Effector CD8-positive, alpha-beta T cell (primary cell): ENCODE measurements around the gene MRPS14.

Experiments used
- DNase-seq: peaks from one replicate; lab custom pipeline; 2025; lab: John Stamatoyannopoulos, UW

The MRPS14 gene

GRCh38 chr1:174984952-174985351 is 38.3 kb downstream of the MRPS14 start:
- DNase-seq = no peak

GRCh38 chr1:174982971-174983689 is 40.1 kb downstream of the MRPS14 start:
- no peak for DNase-seq

DNA sequence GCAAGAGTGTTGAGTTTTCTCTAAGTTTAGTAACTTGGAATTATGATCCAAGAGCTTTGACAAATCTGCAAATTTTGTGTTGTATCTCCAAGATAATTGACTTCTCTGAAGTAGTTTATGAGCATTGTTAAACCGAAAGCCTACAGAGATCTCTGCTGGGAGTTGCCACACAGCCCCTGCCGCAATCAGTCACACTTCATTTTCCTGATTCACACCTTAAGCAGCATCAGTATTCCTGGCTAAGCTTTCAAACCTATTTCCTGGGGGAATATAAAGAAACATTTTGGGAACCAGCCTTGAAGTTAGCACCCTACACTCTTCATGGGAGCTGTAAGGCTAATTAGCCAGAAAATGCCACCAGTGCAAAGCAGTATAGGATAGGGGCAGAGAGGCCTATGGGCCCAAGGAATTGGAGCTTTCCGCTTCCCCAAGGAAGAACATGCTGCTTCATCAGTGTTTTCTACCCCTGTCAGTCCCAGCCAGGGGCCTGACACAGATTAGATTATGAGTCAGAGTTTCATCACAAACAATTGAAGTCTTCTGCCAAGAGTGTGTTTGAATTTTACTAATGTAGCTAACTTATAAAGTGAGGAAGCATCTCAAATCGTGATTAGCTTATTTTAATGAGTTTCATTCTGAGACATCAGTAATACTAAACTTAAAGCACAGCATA is 46.7 kb downstream of the MRPS14 start:
- DNase-seq = no peak

DNA sequence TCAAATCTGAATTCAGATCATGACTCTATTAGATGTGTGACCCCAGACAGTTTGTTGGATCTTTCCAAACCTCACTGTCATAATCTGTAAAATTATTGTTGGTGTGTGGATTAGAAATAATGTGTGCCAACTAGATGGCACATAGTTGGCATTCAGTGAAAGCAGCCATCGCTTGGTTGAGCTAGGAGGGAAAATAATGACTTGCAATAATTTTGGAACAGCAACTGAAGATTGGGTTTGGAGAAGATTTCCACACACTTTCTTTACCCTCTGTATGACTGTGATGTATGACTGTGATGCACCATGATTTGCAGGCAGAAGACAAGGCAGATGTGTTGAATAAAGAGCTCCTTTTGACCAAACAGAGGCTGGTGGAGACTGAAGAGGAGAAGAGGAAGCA is 47.5 kb downstream of the MRPS14 start:
- DNase-seq = no peak

DNA sequence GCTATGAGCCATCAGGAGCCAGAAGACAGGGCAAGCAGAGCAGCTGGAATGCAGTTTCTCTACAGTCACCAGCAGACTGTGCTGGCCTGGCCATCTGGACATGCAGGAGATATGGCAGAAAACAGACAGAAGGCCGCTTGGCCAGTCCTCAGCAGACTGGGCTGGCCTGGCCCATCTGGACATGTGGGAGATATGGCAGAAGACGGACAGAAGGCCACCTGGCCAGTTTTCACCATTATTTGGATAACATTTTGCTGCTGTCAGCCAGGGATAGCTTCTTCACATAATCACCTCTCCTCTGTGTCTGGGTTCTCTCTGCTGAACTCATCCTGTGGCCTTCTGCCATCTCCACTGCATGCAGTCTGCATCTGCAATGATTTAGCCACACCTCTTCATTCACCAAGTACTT is 48.5 kb downstream of the MRPS14 start:
- DNase-seq = no peak

DNA sequence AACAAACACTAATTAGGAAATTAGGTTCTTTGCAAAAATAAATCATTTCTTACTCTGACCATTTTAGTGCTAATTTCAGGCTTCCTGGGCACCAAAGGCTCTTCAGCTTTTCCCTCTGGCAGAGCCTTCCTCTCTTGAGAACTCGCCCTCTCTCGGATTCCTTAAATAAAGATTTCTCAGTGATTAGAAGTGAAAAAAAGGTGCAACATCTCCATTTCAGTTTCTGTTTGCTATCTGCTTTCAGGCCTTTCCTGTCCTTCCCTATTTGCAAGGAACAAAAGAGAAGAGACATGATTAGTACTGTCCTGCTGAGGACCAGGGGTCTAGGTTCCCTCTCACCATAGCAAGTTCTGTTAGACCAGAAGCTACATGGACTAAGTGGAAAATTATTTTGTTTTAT is 51.3 kb downstream of the MRPS14 start:
- no peak for DNase-seq

DNA sequence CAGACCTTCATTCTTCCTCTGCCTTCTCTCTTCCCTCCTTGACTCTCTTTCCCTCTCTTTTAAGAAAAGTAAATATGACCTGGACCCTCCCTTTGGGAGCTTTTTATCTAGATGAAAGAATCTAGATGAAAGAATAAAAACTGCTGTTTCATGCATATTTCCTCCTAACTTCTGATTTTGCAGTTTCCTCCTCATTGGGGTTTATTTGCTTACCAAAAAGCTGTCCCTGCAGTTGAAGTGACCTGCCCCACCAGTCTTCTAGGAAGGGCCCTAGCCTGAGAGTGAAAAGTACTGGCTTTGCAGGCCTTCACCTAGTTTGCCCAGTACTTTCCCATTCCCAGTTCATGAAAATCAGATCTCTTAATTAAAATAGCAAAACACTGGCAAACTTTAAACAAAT is 51.8 kb downstream of the MRPS14 start:
- no peak for DNase-seq

DNA sequence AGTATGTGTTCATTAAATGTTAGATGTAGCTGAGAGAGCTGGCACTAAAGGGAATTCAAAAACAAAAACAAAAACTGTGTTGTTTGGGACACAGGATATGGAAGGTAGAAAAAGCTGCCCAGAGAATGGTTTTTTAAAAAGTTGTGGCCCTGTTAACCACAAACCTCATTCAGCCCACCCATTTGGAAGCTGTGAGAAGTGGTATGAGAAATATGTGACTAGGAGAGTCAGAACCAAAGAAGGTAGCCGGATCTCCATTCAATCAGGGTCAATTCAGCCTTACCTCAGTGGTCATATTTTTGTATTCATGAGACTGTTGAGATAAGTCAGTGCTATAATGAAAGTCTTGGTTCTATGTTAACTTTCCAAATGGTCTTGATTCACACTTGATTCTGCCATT is 53.2 kb downstream of the MRPS14 start:
- no peak for DNase-seq

DNA sequence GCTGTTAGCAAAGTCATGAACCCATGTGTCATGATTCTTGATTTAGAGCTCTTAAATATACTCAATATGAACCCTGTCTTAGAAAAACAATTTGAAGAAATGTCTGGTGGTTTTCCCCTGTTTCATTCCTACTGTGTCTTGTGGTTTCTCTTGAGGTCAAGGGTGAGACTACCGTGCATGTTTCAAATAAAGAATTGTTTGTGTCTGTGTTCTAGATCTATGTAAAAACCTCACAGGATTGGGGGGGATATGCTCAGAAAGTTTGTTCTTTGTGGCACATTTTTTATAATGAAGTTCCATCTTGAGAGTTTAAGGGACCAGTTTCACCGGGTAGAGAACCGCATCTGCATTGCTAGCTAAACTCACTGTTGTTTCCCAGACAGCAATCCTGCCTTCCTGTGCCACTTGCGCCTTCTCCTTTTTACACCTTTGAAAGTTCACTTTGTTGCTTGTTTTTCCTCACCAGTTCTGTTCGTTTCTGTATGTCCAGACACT is 54.4 kb downstream of the MRPS14 start:
- DNase-seq = no peak

DNA sequence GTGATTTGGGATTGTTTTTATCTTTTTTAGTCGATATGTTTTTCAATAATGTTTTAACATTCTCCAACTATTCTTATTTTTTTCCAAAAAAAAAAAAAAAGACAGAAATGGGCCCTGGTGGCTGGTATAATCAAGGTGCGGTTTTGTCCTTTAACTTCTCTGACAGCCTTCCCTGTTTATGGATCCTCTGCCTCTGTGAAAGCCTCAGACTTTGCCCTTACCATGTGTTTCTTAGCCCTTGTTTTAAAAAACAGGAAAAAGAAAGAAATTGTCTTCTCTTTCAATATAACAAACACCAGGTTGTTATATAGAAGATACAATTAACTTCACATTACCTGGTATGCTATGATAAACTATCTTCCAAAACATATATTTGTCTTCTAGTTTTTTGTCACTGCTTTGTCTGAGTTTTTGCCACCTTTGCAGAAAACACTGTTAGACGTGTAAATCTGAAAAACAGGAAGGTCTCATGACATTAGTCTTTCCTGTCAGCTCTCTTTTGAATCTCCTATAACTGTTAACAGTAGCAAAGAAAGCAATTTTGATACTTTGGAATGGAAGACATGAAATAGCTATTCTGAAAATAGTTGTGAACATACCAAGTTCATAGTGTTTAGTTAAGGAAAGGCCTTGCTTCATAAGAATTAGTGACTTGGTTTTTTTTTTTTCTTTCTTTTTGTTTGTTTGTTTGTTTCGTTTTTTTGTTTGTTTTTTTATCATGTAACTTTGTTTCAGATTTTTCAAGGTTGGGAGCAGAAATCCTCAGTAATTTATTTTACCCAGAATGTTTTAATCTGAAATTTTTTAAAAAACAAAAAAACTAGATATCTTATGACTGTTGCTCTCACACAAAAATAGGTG is 55.1 kb downstream of the MRPS14 start:
- no peak for DNase-seq

DNA sequence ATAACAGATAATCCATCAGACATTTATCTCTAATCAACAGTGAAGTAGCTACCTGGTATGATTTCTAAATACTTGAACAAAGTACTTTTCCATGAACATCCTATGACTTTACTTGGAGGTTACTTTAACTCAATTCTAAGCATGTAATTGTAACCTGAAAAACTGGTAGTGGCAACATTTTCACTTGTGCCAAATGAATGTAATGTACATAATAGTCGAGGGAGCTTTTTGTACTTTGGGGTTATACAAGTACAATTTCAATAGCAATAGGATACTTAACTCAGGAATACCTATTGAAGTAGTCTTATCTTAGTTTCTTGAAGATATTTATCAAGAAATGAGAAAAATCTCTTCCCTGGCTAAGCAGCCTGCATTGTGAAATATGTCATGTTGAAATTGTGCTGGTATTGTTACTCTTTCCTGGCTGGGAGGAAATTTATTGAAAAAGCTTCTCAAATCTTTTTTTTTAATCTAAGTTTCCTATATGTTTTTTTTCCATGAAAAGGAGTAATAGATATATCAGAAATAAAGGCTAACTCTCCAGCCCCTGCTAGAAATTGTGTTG is 57.1 kb downstream of the MRPS14 start:
- no peak for DNase-seq

DNA sequence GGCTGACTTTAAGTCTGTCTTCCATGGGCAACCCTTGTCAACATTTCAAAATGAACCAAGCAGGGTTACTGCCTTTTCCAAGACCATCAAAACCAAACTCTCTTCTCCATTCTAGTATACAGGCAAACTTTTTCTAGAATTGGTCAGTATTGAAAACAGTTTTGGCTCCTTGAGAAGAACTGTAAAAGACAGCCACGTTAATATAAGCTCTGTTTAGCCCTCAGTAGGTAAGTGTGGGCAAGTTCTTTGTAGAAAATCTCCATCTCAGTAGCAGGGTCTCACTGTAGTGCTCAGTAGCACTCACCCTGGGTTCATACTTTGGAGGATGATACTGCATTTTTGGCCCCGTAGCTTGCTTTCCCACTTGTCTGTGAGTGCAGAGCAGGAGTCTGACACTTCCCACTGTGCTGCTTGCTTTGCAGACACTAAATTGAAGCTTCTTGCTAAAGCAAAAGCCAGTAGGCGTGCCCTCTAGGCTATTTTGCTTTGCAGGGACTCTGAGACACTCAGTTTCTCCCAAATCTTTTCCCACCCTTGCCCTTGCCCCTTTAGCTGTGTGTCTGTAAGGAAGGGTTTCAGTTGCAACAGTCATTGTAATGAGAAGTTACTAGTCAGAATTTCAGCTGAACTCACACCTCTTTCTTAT is 57.7 kb downstream of the MRPS14 start:
- DNase-seq = no peak

- no peak for DNase-seq
Observed at GRCh38 chr1:174964972-174965361, 58.3 kb downstream of the MRPS14 start.

DNA sequence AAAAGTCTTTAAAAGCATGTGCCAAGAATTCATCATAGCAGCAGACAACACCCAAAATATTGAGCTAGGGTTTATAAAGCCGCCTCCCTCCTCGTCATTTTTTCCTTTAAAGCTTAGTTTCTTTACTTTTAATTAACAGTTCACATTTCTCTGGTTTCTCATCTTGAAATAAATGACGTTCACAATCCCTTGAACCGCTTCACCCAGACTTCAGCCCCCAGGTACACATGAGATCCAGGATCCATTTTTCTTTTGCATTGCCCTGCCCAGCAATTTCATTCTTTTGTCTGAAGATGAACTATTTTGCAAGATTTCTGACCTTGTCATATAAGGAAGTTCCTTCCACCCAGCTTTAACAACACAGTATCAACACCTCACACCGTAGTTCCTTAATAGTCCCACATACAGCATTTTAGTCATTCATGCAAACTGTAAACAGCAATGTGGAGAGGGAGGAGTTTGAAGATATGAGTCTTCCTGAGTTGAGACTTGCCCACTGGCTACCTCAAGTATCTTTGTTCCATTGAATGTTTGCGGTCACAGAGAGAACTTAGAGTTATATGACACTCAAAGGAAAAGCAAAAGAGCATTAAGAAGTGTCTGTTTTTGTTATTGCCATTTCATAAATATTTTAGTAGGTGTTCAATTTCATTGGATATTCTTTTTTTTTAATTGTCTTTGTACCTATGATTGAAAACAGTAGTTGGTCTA is 58.8 kb downstream of the MRPS14 start:
- no peak for DNase-seq

DNA sequence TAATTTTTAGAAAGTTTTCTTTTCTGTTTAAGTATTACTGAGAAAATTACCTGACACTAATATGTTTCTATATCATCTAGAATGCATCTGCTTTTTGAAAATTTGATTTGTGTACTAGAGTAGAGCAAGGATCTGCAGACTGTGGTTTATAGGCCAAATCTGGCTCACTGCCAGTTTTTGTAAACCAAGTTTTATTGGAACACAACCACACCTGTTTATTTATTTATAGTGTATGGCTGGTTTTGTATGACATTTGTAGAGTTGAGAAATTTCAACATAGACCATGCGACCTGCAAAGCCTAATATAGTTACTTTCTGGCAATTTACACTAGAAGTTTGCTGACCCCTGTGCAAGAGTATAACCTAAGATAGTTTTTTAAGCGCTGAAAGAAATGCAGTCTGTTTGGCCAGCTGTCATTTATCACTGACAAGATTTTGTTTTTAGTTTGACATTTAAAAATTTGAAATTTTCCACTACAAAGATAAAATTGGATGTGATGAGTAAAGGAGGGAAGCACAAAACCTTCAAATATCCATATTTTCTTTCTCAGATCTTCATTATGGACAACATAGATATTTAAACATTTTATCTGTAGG is 59.6 kb downstream of the MRPS14 start:
- DNase-seq = no peak
